Measurements from ENCODE around the gene SLC39A13. TPM values are rescaled to one million over a fixed set of nuclear protein-coding genes. Genes with fewer than 3 reads are reported as not detected.

The SLC39A13 gene
- total RNA-seq, 1 donor from 2014 or later: 16.7 TPM

DNA sequence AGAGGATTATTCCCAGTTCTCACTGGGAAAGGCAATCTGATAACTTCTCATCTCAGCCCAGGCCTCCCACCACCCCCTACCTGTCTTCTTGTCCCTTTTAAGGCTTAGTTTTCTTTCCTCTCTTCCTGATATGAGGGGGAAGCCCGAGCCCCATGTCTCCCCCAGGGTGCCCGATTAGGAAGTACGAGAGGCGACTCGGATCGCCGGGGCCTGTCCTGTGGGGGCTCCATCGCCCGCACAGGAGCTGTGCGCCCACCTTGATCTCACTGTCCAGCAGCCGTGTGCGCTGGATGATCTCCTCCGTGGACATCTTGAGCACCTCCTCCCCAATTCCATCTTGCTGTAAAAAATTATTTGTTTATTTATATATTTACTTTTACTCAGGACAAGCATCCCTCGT, 17.2 kb downstream of the SLC39A13 start:
- Histone ChIP-seq H3K27ac (ENCODE audit: low read depth, low read length) (peak overlapping the region; percentile 96), H3K9ac (ENCODE audit: low read depth in 1 of 3, low read length in 3 of 3) (peak overlapping the region; percentile 97 to 99 (median 99)), H3K4me3 (ENCODE audit: low read length in 3 of 3) (peak overlapping the region; percentile 89 to 98 (median 97)), H3K4me1 (ENCODE audit: control insufficient read depth in 3 of 3, insufficient read depth in 3 of 3, low read length in 3 of 3) (peaks cover 18 to 28% (median 20%) of the 10 kb centered on the region in 3 donors), H3K9me3 (ENCODE audit: control insufficient read depth in 3 of 3, low read length in 3 of 3) (no peaks in the 10 kb centered on the region), H3K36me3 (ENCODE audit: control insufficient read depth in 3 of 3, insufficient read depth in 3 of 3, low read length in 3 of 3) (peaks cover 33 to 37% (median 34%) of the 10 kb centered on the region in 3 donors), H3K27me3 (ENCODE audit: control insufficient read depth in 3 of 3, insufficient read depth in 3 of 3, low read length in 3 of 3) (no peaks in the 10 kb centered on the region)

DNA sequence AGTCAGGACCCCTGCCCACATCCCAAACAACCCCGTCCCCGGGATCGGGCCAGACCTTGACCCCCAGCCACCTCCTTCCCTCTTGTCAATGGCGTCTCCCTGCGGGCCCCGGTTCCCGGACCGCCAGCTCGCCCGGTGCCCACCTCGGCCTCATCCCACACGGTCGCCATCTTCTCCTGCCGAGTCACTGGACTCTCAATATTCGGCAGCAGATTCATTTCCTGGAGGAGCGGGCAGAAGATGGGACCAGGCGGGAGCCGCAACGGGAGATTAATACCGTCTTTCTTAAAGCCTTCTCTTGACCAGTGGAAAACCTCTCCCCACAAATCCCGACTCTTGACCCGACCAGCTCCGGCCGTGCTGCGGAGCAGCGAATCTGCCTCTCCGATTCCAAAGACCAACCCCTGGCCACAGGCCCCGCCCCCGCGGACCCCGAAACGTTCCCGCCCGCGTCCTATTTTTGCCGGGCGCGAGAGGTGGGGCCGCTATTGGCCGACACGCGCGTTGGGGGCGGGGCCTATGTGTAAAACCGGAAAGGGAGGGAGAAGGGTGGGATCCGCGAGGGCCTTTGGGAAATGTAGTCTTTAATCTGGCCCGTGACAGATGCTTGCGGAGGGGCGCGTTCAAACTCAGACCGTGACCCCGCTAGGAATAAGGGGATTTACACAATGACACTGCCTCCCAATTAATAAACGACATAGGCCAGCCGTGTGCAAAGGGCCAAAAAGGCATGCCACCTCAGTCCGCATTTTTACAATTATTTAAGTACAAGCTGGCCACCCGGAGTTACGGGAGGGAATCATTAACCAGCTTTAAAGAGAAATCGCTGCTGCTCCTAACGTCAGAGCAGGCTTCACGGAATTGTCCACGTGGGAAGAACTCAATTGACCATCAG, 17.9 kb downstream of the SLC39A13 start, which contains the start of gene PSMC3:
Gene PSMC3, minus strand, starts transcription at position 378 of the 895 bp plus-strand sequence. Its CDS starts 160 bp downstream, at position 218.
- peaks cover 28 to 33% (median 31%) of the 10 kb centered on the region in 3 donors for H3K36me3 ChIP-seq (ENCODE audit: control insufficient read depth in 3 of 3, insufficient read depth in 3 of 3, low read length in 3 of 3)

DNA sequence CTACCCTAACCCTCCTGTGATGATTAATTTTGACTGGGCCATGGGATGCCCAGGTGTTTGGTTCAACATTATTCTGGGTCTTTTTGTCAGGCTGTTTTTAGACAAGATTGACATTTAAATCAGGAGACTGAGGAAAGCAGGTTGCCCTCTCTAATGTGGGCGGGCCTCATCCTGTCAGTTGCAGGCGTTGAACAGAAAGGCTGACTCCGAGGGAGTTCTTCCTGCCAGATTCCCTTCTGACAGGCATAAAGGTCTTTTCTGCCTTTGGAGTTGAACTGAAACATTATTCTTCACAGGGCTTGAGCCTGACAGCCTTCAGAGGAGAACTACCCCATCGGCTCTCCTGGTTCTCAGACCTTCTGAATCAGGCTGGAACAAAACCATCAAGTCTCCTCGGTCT, 22.1 kb downstream of the SLC39A13 start:
- Histone ChIP-seq H3K27me3 (ENCODE audit: control insufficient read depth in 3 of 3, insufficient read depth in 3 of 3, low read length in 3 of 3) (no peaks in the 10 kb centered on the region), H3K4me1 (ENCODE audit: control insufficient read depth in 3 of 3, insufficient read depth in 3 of 3, low read length in 3 of 3) (peaks cover under 1 to 13% (median 13%) of the 10 kb centered on the region in 3 donors), H3K36me3 (ENCODE audit: control insufficient read depth in 3 of 3, insufficient read depth in 3 of 3, low read length in 3 of 3) (no peaks in the 10 kb centered on the region), H3K9me3 (ENCODE audit: control insufficient read depth in 3 of 3, low read length in 3 of 3) (no peaks in the 10 kb centered on the region), H3K27ac (ENCODE audit: low read depth, low read length) (no peak overlapping the region), H3K9ac (ENCODE audit: low read depth in 1 of 3, low read length in 3 of 3) (no peak overlapping the region), H3K4me3 (ENCODE audit: low read length in 3 of 3) (no peak overlapping the region)

More for the DNA sequence above, 17.9 kb downstream of the SLC39A13 start, which contains the start of gene PSMC3:
- no peaks in the 10 kb centered on the region for H3K9me3 ChIP-seq (ENCODE audit: control insufficient read depth in 3 of 3, low read length in 3 of 3)
- H3K27me3 ChIP-seq (ENCODE audit: control insufficient read depth in 3 of 3, insufficient read depth in 3 of 3, low read length in 3 of 3): no peaks in the 10 kb centered on the region
- peak within 1 kb of the TSS; percentile 89 to 98 (median 97) for H3K4me3 ChIP-seq (ENCODE audit: low read length in 3 of 3)
- peaks cover 18 to 28% (median 20%) of the 10 kb centered on the region in 3 donors for H3K4me1 ChIP-seq (ENCODE audit: control insufficient read depth in 3 of 3, insufficient read depth in 3 of 3, low read length in 3 of 3)
- H3K9ac ChIP-seq (ENCODE audit: low read depth in 1 of 3, low read length in 3 of 3): peak within 1 kb of the TSS; percentile 97 to 99 (median 99)
- peak within 1 kb of the TSS; percentile 96 for H3K27ac ChIP-seq (ENCODE audit: low read depth, low read length)

DNA sequence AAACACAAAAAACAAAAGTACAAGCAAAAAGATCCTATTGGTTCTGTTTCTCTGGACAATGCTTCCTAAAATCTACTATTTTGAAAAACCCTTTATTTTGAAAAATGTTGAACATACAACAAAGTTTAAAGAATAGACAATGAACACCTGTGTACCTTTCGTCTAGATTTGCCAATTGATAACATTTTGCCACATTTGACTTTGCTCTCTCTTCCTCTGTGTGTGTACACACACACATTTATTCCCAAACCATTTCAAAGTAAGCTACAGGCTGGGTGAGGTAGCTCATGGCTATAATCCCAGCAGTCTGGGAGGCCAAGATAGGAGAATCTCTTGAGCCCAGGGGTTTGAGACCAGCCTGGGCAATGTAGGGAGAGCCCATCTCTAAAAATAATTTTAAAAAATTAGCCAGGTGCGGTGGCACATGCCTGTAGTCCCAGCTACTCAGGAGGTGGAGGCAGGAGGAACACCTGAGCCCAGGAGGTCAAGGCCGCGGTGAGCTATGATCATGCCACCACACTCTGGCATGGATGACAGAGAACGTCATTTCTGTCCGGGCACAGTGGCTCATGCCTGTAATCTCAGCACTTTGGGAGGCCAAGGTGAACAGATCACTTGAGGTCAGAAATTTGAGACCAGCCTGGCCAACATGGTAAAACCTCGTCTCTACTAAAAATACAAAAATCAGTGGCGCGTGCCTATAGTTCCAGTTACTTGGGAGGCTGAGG, 23.1 kb downstream of the SLC39A13 start:
- no peak overlapping the region for H3K27ac ChIP-seq (ENCODE audit: low read depth, low read length)
- no peak overlapping the region for H3K9ac ChIP-seq (ENCODE audit: low read depth in 1 of 3, low read length in 3 of 3)
- H3K9me3 ChIP-seq (ENCODE audit: control insufficient read depth in 3 of 3, low read length in 3 of 3): no peaks in the 10 kb centered on the region
- H3K36me3 ChIP-seq (ENCODE audit: control insufficient read depth in 3 of 3, insufficient read depth in 3 of 3, low read length in 3 of 3): no peaks in the 10 kb centered on the region
- H3K4me3 ChIP-seq (ENCODE audit: low read length in 3 of 3): no peak overlapping the region
- H3K27me3 ChIP-seq (ENCODE audit: control insufficient read depth in 3 of 3, insufficient read depth in 3 of 3, low read length in 3 of 3): no peaks in the 10 kb centered on the region
- H3K4me1 ChIP-seq (ENCODE audit: control insufficient read depth in 3 of 3, insufficient read depth in 3 of 3, low read length in 3 of 3): peaks cover 0 to 12% (median 12%) of the 10 kb centered on the region in 3 donors

DNA sequence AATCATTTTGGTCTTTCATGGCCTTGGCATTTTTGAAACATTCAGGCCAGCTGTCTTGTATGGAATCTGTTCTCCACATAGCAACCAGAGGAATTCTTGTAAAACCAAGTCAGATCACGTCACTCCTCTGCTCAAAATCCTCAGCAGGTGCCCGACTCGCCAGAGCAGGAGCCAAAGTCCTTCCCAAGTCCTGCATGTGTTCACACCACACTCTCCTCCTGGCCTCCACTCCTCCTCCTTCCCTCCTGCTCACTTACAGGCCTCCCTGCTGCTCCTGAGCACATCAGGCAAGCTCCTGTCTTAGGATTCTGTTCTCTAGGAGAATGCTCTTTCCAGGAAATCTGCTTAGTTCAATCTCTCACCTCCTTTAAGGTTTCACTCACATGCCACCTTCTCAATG, 24.8 kb downstream of the SLC39A13 start:
- Histone ChIP-seq H3K9ac (ENCODE audit: low read depth in 1 of 3, low read length in 3 of 3) (no peak overlapping the region), H3K27me3 (ENCODE audit: control insufficient read depth in 3 of 3, insufficient read depth in 3 of 3, low read length in 3 of 3) (no peaks in the 10 kb centered on the region), H3K4me1 (ENCODE audit: control insufficient read depth in 3 of 3, insufficient read depth in 3 of 3, low read length in 3 of 3) (peaks cover 10 to 22% (median 20%) of the 10 kb centered on the region in 3 donors), H3K4me3 (ENCODE audit: low read length in 3 of 3) (no peak overlapping the region), H3K9me3 (ENCODE audit: control insufficient read depth in 3 of 3, low read length in 3 of 3) (no peaks in the 10 kb centered on the region), H3K36me3 (ENCODE audit: control insufficient read depth in 3 of 3, insufficient read depth in 3 of 3, low read length in 3 of 3) (no peaks in the 10 kb centered on the region), H3K27ac (ENCODE audit: low read depth, low read length) (no peak overlapping the region)

DNA sequence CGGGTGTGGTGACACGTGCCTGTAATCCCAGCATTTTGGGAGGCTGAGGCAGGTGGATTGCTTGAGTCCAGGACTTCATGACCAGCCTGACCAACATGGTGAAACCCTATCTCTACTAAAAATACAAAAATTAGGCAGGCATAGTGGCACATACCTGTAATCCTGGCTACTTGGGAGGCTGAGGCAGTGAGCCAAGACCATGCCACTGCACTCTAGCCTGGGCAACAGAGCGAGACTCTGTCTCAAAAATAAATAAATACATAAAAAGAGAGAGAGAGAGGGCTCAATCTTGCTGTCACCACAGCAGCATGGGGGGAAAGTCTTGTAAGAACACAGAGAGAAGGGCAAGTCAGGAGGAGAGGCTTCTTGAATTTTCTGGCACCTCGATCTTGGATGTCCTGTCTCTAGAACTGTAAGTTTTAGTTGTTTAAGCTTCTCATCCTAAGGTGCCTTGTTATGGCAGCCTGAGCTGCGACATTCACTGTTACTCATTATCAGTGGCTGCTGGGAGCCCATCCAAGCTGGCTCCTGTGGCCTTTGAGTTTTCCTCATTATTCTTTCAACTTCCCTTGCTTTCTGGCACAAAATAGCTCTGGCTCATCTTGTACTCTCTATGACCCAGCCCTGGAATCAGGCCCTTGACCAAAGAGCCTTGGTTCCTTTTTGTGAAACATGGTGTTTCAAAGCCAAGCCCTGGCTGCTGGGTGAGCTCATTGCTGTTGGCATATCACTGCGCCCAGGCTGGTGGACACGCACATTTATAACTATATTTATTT, 25.8 kb downstream of the SLC39A13 start:
- H3K27ac ChIP-seq (ENCODE audit: low read depth, low read length): no peak overlapping the region
- H3K4me1 ChIP-seq (ENCODE audit: control insufficient read depth in 3 of 3, insufficient read depth in 3 of 3, low read length in 3 of 3): peaks cover 11 to 23% (median 20%) of the 10 kb centered on the region in 3 donors
- no peaks in the 10 kb centered on the region for H3K9me3 ChIP-seq (ENCODE audit: control insufficient read depth in 3 of 3, low read length in 3 of 3)
- H3K36me3 ChIP-seq (ENCODE audit: control insufficient read depth in 3 of 3, insufficient read depth in 3 of 3, low read length in 3 of 3): no peaks in the 10 kb centered on the region
- H3K9ac ChIP-seq (ENCODE audit: low read depth in 1 of 3, low read length in 3 of 3): no peak overlapping the region
- H3K27me3 ChIP-seq (ENCODE audit: control insufficient read depth in 3 of 3, insufficient read depth in 3 of 3, low read length in 3 of 3): no peaks in the 10 kb centered on the region
- no peak overlapping the region for H3K4me3 ChIP-seq (ENCODE audit: low read length in 3 of 3)

DNA sequence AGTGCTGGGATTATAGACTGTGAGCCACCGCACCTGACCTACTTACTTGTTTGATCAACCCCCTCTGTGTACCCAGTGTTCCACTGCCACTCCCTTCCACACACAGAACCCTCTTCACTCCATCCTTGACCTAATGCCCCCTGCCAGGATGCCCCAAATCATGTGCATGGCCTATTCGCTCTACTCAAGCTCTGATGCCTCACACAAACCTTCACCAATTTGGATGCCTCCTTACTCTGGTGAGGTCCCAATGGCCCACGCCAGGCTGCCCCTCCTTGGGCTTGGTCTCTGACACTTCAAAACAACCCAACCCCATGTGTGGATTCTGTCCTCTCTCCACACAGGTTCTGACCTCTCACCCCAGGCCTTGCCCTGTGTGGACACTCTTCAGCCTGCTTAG, 27.3 kb downstream of the SLC39A13 start:
- no peaks in the 10 kb centered on the region for H3K9me3 ChIP-seq (ENCODE audit: control insufficient read depth in 3 of 3, low read length in 3 of 3)
- H3K4me1 ChIP-seq (ENCODE audit: control insufficient read depth in 3 of 3, insufficient read depth in 3 of 3, low read length in 3 of 3): peaks cover 11 to 23% (median 20%) of the 10 kb centered on the region in 3 donors
- H3K27ac ChIP-seq (ENCODE audit: low read depth, low read length): no peak overlapping the region
- no peaks in the 10 kb centered on the region for H3K36me3 ChIP-seq (ENCODE audit: control insufficient read depth in 3 of 3, insufficient read depth in 3 of 3, low read length in 3 of 3)
- H3K27me3 ChIP-seq (ENCODE audit: control insufficient read depth in 3 of 3, insufficient read depth in 3 of 3, low read length in 3 of 3): no peaks in the 10 kb centered on the region
- no peak overlapping the region for H3K4me3 ChIP-seq (ENCODE audit: low read length in 3 of 3)
- no peak overlapping the region for H3K9ac ChIP-seq (ENCODE audit: low read depth in 1 of 3, low read length in 3 of 3)

DNA sequence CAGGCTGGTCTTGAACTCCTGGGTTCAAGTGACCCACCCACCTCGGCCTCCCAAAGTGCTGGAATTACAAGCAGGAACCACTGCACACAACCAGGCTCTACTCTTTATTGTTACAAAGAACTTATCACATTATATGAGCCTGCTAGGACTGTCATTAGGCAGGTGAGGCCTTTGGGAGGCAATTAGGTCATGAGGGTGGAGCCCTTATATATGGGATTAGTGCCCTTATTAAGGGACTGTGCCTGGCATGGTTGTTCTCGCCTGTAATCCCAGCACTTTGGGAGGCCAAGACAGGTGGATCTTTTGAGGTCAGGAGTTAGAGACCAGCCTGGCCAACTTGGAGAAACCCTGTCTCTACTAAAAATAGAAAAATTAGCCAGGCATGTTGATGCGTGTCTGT, 28.3 kb downstream of the SLC39A13 start:
- H3K9ac ChIP-seq (ENCODE audit: low read depth in 1 of 3, low read length in 3 of 3): no peak overlapping the region
- H3K36me3 ChIP-seq (ENCODE audit: control insufficient read depth in 3 of 3, insufficient read depth in 3 of 3, low read length in 3 of 3): peaks cover 0 to 4% (median 4%) of the 10 kb centered on the region in 3 donors
- H3K27ac ChIP-seq (ENCODE audit: low read depth, low read length): no peak overlapping the region
- no peak overlapping the region for H3K4me3 ChIP-seq (ENCODE audit: low read length in 3 of 3)
- H3K4me1 ChIP-seq (ENCODE audit: control insufficient read depth in 3 of 3, insufficient read depth in 3 of 3, low read length in 3 of 3): peaks cover 11 to 18% (median 16%) of the 10 kb centered on the region in 3 donors
- H3K27me3 ChIP-seq (ENCODE audit: control insufficient read depth in 3 of 3, insufficient read depth in 3 of 3, low read length in 3 of 3): no peaks in the 10 kb centered on the region
- no peaks in the 10 kb centered on the region for H3K9me3 ChIP-seq (ENCODE audit: control insufficient read depth in 3 of 3, low read length in 3 of 3)

DNA sequence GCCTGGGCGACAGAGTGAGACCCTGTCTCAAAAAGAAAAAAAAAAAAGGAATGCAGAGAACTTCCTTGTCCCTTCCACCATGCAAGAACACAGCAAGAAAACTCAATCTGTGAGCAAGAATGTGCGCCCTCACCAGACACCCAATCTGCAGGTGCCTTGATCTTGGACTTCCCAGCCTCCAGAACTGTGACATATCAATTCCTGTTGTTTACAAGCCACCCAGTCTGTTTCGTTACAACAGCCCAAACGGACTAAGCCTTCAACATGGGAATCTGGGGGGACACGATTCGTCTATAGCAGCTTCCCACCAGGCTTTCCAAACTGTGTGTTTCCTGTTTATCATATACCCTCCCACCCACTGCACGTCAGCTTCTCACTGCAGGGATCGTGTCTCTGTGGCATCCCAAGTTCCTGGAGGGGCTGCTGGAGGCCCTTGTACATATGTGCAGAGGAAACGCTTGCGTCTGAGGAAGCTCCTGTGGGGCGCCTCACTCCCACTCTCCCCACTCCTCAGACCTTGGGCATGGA, 28.9 kb downstream of the SLC39A13 start:
- Histone ChIP-seq H3K27ac (ENCODE audit: low read depth, low read length) (no peak overlapping the region), H3K4me3 (ENCODE audit: low read length in 3 of 3) (no peak overlapping the region), H3K4me1 (ENCODE audit: control insufficient read depth in 3 of 3, insufficient read depth in 3 of 3, low read length in 3 of 3) (peaks cover 12 to 15% (median 14%) of the 10 kb centered on the region in 3 donors), H3K27me3 (ENCODE audit: control insufficient read depth in 3 of 3, insufficient read depth in 3 of 3, low read length in 3 of 3) (no peaks in the 10 kb centered on the region), H3K9ac (ENCODE audit: low read depth in 1 of 3, low read length in 3 of 3) (peak overlapping the region in 2 of 3 donors; percentile 50 to 61), H3K9me3 (ENCODE audit: control insufficient read depth in 3 of 3, low read length in 3 of 3) (no peaks in the 10 kb centered on the region), H3K36me3 (ENCODE audit: control insufficient read depth in 3 of 3, insufficient read depth in 3 of 3, low read length in 3 of 3) (peaks cover 0 to 5% (median 4%) of the 10 kb centered on the region in 3 donors)

Data from skeletal muscle tissue (tissue), 4 donors.